D341Med (cell line): ENCODE results near the gene MDFI.

Experiments used
- DNase-seq: peaks from one replicate; pipeline ENCODE4 v3.0.0; 2012; ENCODE audit warnings: low spot score

Gene MDFI

GRCh38 chr6:41688256-41688965 is 50.1 kb downstream of the MDFI start:
- no peak for DNase-seq

- DNase-seq, result no peak
These were observed 51.1 kb downstream of the MDFI start for GRCh38 chr6:41689171-41690008.

- no peak for DNase-seq
These were observed 52.5 kb downstream of the MDFI start for GRCh38 chr6:41690541-41691330.

GRCh38 chr6:41691426-41692079 is 53.3 kb downstream of the MDFI start:
- no peak for DNase-seq

GRCh38 chr6:41692080-41692675 is 53.9 kb downstream of the MDFI start:
- DNase-seq, result no peak

- no peak for DNase-seq
These were observed 54.5 kb downstream of the MDFI start for GRCh38 chr6:41692730-41693129.

GRCh38 chr6:41693281-41694240 is 55.3 kb downstream of the MDFI start:
- no peak for DNase-seq

- no peak for DNase-seq
These were observed 56.7 kb downstream of the MDFI start for GRCh38 chr6:41694815-41695526.

- no peak for DNase-seq
These were observed 57.6 kb downstream of the MDFI start for GRCh38 chr6:41695825-41696224.

GRCh38 chr6:41696788-41697187 is 58.5 kb downstream of the MDFI start:
- no peak for DNase-seq

- no peak for DNase-seq
These were observed 59.9 kb downstream of the MDFI start for GRCh38 chr6:41697861-41698781.

GRCh38 chr6:41699063-41699462 is 60.8 kb downstream of the MDFI start:
- no peak for DNase-seq

GRCh38 chr6:41700463-41701347 is 62.4 kb downstream of the MDFI start:
- no peak for DNase-seq

- DNase-seq, result no peak
These were observed 63.9 kb downstream of the MDFI start for GRCh38 chr6:41702089-41702745.

GRCh38 chr6:41702771-41703494 is 64.7 kb downstream of the MDFI start:
- DNase-seq, result no peak
